ENCODE results near the gene PCDHGB6.
A peak's percentile ranks its signal among the peaks of the same experiment; 100 is the strongest.
"Not testable (repeated sequence)": the region's sequence is repeated elsewhere in the genome, so short reads cannot be mapped to it uniquely, and the experiment has no call there.

PCDHGB6 gene

GRCh38 chr5:141407790-141408505 lies at the start of gene PCDHGB6:
Gene PCDHGB6 (plus strand): TSS chr5:141408021. CDS start chr5:141408203, 182 bp downstream.
- DNase-seq = not testable (repeated sequence)

- peak; percentile 62 to 64 for DNase-seq
Measured at GRCh38 chr5:141359790-141360426, 47.9 kb upstream of the PCDHGB6 start, which contains the start of gene PCDHGB2. Gene PCDHGB2 (plus strand): TSS chr5:141359994. CDS start chr5:141360136, 142 bp downstream.

GRCh38 chr5:141360685-141361084 lies 47.1 kb upstream of the PCDHGB6 start:
- no peak for DNase-seq

- DNase-seq = no peak
Measured at GRCh38 chr5:141362719-141363118, 45.1 kb upstream of the PCDHGB6 start.

GRCh38 chr5:141363952-141364660 lies 43.7 kb upstream of the PCDHGB6 start, which contains the start of gene PCDHGA5:
Gene PCDHGA5 (plus strand): TSS chr5:141364162. CDS start chr5:141364331, 169 bp downstream.
- no peak for DNase-seq

- DNase-seq = no peak
Measured at GRCh38 chr5:141366016-141366896, 41.6 kb upstream of the PCDHGB6 start.

- no peak for DNase-seq
Measured at GRCh38 chr5:141369994-141370848, 37.6 kb upstream of the PCDHGB6 start, which contains the start of gene PCDHGB3. Gene PCDHGB3 (plus strand): TSS chr5:141370242. CDS start chr5:141370395, 153 bp downstream.

- no peak for DNase-seq
Measured at GRCh38 chr5:141371572-141372475, 36.0 kb upstream of the PCDHGB6 start.

GRCh38 chr5:141373673-141374317 lies 34.0 kb upstream of the PCDHGB6 start, which contains the start of gene PCDHGA6:
Gene PCDHGA6 (plus strand): TSS chr5:141373891. CDS start chr5:141374084, 193 bp downstream.
- DNase-seq = no peak

GRCh38 chr5:141374627-141375026 lies 33.2 kb upstream of the PCDHGB6 start:
- DNase-seq = no peak

- DNase-seq = not testable (repeated sequence)
Measured at GRCh38 chr5:141375444-141376155, 32.2 kb upstream of the PCDHGB6 start.

- DNase-seq = no peak
Measured at GRCh38 chr5:141382469-141383294, 25.1 kb upstream of the PCDHGB6 start, which contains the start of gene PCDHGA7. Gene PCDHGA7 (plus strand): TSS chr5:141382742. CDS start chr5:141382900, 158 bp downstream.

- no peak for DNase-seq
Measured at GRCh38 chr5:141383345-141383744, 24.5 kb upstream of the PCDHGB6 start.

- no peak for DNase-seq
Measured at GRCh38 chr5:141384471-141385267, 23.2 kb upstream of the PCDHGB6 start.

- not testable (repeated sequence) for DNase-seq
Measured at GRCh38 chr5:141387557-141388311, 20.1 kb upstream of the PCDHGB6 start, which contains the start of gene PCDHGB4. Gene PCDHGB4 (plus strand): TSS chr5:141387698. CDS start chr5:141387885, 187 bp downstream.

- no peak for DNase-seq
Measured at GRCh38 chr5:141388661-141389060, 19.2 kb upstream of the PCDHGB6 start.
